ENCODE data around the gene RGS9.
"Not testable (repeated sequence)": the region's sequence is repeated elsewhere in the genome, so short reads cannot be mapped to it uniquely, and the experiment has no call there.

The RGS9 gene

DNA sequence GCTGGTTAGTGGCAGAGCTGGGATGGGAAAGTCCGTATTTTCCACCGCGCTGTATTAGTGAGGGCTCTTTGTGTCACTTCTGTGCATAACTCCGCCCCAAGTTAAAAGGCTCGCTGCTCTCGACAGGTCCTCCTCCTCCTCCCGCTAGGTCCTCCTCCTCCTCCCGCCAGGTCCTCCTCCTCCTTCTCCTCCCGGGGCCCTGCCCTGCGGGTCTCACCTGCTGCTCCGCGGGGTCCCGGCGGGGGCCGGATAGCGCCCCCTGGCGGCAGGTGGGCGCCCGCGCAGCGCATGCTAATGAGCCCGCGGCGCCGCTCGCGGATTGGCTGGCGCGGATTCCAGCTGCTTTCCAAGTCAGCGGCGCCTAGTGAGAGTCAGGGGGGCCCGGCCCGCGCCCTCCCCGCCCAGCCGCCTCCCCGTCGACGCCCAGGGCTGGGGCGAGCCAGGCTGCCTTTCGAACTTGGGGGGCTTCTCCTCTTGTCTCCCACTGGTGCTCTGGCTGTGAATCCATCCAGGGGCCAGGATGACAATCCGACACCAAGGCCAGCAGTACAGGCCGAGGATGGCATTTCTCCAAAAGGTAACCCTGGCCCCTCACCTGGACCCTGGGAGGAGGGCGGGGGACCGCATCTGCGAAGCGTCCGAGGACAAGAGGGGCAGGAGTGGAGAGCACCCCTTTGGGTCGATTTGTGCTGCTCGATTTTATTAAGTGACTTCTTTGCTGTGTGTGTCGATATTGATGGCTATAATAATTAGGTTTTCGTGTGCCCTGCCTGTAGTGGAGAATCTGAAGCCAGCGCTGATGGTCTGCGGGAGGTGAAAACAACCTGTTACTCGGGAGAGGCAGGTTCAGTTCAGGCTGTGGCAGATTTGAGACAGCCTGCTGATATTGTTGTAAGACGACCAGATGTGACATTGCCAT lies at the start of gene RGS9:
Gene RGS9 (plus strand): TSS at position 350 of the 919 bp plus-strand sequence. CDS start 171 bp downstream, at position 521.
- DNase-seq: peak; percentile 12 to 94 (median 78)

DNA sequence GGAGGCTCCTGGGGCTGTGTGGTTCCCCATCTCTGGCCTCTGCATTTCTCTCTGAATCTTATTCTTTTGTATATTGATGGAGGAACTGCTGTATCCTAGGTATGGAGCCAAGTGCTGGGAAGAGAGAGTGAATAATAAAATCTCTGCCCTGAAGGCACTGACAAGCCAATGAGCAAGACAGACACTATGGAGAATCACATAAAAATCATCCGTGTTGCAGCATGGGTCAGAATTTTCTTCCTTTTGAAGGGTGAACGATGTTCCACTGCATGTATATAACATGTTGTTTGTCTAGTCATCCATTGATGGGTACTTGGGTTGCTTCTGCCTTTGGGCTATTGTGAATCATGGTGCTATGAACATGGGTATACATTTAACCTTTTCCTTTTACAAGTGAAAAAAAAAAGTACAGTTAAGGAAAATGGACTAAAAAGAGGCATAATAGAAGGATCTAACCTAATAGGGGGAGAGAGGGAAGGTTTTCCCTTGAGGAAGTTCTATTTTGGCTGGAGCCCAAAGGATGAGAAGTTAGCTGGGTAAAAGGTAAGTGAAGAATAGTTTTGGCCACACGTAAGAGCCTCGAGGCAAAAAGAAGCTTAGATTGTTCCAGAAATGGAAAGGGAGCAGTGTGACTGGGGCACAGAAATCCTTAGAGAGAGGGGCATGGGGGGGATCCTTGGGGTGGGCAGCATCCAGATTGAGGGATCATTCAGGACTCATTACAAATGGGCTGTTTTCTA lies 48.4 kb upstream of the RGS9 start:
- no peak for DNase-seq

DNA sequence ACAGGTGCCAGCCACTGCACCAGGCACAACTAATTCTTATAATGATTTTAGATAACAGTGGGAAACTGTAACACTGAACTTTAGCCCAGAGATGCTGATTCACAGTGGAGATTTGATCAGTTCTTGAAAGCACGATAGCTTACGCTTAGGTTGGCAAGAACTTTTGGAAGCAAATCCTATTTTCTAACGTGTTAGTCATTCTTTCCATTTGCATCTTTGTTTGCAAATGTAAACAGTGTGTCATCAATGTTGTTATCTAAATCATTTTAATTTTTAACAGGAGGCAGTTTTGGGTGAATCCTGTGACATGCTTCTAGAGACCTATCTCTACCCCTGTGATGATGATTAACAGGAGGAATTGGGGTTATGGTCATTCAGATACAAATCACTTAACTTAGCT lies 44.9 kb upstream of the RGS9 start:
- no peak for DNase-seq

DNA sequence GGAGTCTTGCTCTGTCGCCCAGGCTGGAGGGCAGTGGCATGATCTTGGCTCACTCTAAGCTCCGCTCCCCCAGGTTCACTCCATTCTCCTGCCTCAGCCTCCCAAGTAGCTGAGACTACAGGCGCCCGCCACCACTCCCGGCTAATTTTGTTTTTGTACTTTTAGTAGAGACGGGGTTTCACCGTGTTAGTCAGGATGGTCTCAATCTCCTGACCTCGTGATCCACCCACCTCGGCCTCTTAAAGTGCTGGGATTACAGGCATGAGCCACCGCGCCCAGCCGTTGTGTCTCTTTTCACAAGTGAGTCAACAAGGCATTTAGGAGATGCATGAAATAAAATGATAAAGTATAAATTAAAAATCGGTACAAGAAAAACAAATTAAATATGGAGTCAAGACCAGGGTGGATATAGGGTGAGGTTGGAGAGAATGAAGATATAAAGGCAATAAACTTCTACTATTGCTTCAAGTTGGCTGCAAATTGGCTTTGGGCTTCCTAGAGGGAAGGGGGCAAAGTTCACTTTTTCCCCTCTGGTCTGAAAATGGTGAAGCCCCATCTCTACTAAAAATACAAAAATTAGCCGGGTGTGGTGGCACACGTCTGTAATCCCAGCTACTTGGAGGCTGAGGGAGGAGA lies 44.3 kb upstream of the RGS9 start:
- DNase-seq: not testable (repeated sequence)

DNA sequence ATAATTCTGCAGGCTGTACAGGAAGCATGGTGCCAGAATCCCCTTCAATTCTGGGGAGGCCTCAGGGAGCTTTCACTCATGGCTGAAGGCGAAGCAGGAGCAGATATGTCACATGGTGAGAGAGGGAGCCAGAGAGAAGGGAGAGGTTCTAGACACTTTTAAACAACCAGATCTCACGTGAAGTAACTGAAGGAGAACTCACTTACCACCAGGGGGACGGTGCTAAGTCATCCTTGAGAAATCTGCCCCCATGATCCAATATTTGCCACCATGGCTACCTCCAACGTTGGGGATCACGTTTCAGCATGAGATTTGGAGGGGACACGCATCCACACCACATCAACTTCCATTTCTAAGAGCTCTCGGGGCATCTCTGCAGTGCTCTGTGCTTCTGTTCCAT lies 43.2 kb upstream of the RGS9 start:
- no peak for DNase-seq

DNA sequence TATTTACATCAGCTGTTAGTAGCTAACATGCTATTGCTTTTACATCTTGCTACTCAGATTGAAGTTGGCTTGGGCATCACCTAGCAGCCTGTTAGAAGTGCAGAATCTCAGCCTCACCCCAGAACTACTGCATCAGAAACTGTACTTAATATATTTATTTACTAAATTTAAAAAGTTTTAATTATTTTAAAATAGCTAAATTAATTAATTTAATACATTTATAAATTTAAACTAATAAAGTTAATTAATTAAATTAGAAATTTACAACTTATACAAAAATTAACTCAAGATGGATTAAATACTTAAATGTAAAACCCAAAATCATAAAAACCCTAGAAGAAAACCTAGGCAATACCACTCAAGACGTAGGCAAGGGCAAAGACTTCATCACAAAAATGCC lies 41.7 kb upstream of the RGS9 start:
- no peak for DNase-seq

DNA sequence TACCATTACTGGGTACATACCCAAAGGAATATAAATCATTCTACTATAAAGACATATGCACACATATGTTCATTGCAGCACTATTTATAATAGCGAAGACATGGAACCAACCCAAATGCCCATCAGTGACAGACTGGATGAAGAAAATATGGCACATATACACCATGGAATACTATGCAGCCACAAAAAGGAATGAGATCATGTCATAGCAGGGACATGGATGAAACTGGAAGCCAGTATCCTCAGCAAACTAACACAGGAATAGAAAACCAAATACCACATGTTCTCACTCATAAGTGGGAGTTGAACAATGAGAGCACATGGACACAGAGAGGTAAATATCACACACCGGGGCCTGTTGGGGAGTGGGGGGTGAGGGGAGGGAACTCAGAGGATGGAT lies 40.8 kb upstream of the RGS9 start:
- not testable (repeated sequence) for DNase-seq

DNA sequence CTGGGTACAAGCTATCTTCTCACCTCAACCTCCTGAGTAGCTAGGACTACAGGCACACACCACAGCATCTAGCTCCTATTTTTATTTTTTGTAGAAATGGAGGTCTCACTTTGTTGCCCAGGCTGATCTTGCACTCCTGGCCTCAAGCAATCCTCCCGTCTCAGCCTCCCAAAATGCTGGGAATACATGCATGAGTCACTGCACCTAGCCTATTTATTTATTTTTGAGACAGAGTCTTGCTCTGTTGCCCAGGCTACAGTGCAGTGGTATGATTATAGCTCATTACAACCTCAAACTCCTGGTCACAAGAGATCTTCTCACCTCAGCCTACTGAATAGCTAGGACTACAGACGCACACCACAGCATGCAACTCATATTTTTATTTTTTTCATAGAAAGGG lies 40.1 kb upstream of the RGS9 start:
- no peak for DNase-seq

DNA sequence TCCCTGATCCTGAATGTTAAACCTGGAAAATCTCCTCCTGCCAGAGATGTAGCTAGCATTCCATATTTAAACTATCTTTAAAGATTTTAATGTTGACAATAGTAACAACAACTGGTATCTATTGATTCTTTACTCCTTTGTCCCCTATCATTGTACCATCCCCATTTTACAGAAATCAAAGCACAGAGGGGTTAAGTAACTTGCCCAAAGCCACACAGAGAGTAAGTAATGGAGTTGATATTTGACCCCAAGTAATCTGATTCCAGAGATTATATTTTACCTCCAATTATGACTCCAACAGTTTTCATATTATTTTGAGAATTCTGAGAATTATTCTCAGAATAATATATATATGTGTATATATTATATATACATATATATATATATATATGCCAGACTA lies 37.7 kb upstream of the RGS9 start:
- DNase-seq: no peak

DNA sequence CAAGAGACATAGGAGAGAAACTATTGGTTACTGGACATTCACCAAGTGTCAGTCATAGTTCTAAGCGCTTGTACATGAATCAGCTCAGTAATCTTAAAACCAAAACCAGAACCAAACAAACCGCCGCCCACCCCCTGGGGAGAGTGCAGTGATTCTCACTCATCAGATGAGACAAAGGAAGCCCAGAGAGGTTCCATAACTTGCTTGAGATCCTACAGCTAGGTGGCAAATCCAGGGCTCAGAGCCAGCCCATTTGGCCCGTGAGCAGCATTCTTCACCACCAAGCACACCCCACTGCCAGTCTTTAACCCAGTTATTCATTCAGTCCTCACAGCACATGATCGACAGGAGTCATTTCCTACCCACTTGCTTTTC lies 37.2 kb upstream of the RGS9 start:
- DNase-seq: peak in 8 of 51 donors; percentile 4 to 40 (median 16)

DNA sequence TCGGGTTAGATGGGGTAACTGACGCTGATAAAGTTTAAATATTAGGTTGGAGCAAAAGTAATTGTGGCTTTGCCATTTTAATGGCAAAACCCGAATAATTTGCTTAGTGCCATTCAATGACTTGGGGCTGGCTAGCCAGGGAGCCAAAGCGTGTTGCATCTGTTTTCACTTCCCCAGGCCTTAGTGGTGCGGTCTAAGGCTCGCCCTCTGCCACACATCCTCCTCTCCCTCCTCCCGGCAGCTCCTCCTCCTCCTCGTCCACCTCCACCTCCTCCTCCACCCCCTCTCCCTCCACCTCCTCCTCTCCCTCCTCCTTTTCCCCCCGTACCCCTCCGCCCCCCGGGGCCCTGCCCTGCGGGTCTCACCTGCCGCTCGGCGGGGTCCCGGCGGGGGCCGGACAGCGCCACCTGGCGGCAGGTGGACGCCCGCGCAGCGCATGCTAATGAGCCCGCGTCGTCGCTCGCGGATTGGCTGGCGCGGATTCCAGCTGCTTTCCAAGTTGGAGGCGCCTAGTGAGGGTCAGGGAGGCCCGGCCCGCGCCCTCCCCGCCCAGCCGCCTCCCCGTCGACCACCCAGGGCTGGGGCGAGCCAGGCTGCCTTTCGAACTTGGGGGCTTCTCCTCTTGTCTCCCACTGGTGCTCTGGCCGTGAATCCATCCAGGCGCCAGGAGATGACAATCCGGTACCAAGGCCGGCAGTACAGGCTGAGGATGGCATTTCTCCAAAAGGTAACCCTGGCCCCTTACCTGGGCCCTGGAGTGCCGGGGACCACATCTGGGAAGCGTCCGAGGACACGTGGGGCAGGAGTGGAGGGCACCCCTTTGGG lies 36.6 kb upstream of the RGS9 start:
- DNase-seq: peak; percentile 24 to 92 (median 78)

DNA sequence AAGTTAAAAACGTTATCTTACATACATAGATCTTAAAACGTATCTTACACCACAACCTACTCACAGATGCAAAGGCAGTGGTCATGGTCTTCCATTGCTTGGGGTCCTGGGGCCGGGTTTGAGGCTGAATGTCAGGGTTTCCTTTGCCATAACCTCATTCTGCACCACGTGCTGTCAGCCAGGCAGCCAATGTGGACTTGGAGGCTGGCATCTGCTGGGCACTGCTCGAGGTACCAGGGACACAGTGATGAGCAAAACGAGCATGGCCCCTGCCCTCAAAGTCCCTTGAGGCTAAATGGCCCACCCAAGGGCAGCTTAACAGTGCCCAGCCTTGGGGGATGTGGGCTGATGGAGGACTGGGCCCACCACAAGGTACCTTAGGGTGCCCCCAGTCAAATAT lies 35.8 kb upstream of the RGS9 start:
- peak in 3 of 51 donors; percentile 3 to 14 (median 7) for DNase-seq

DNA sequence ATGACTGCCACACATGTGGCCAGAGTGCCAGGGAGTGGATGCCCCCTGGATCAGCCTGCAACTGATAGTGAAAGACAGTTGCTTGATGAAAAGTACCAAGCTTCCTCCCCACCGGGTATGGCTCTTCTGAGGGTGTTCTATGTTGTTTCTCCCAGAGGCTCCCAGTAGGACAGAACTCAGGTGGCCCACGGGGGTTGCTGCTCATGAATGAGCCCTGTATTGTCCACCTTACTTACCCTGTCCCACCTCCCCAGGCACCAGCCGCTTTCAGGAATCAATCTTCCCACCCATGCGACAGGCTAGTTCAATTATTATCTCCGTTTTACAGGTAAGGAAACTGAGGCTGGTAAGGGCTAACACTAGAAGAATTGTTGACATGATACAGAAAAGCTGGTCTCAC lies 34.9 kb upstream of the RGS9 start:
- DNase-seq: no peak

DNA sequence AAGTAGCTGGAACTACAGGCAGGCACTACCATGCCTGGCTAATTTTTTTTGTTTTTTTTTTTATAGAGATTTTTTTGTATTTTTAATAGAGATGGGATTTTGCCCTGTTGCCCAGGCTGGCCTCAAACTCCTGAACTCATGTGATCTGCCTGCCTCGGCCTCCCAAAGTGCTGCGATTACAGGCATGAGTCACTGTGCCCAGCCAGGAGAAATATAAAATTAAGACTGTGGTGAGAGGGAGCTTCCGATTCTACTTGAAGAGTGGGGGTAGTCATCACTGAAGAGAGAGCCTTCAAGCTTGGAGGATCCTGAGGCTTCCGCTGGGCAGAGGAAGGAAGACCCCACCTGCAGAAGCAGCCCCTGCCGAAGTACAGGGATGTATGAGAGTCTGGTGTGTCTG lies 34.4 kb upstream of the RGS9 start:
- no peak for DNase-seq

DNA sequence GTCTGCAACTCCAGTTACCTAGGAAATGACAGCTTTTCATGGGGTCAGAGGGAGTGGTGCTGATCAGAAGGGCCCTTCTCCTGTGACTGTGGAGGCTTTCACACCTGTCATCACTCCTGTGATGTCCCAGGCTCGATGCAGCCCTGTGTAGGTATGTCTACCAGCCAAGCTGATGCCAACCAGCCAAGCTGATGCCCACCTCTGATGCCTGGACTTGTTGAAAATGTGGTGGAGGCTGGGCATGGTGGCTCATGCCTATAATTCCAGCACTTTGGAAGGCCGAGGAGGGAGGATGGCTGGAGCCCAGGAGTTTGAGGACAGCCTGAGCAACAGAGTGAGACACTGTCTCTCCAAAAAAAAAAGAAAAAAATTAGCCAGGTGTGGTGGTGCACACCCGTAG lies 33.7 kb upstream of the RGS9 start:
- no peak for DNase-seq

DNA sequence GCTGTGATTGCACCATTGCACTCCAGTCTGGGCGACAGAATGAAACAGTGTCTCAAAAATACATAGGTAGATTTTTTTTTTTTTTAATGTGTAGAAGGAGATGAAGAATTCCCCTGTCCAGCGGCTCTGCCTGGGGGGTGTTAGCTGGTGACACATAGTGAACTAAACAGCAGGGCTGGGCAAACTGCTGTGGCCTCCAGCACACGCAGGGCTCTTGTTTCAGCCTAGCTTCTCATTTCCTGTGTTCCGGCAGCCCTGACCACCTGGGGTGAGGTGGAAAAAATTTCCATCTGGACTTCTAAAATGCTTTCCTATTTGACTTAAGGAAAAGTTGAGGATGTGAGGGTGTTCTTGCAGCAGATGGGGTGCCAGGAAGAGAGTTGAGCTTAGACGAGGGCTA lies 33.3 kb upstream of the RGS9 start:
- no peak for DNase-seq

DNA sequence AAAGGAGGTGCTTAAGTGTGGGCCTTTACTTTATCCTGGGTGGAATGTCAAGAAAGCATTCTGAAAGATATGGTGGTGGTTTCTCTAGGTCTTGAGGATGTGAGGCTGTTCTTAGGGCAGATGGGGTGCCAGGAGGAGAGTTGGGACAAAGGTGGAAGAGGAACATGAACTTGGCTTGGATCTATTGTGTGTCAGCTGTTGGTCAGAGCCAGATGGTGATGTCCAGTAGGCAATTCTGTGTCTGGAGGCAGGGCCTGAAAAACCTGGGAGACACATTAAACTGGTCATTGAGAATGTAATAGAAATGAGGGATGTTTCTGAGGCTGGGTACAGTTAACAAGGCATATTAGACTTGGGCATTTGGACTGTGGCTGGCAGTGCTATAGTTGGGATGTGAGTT lies 32.6 kb upstream of the RGS9 start:
- DNase-seq: no peak

DNA sequence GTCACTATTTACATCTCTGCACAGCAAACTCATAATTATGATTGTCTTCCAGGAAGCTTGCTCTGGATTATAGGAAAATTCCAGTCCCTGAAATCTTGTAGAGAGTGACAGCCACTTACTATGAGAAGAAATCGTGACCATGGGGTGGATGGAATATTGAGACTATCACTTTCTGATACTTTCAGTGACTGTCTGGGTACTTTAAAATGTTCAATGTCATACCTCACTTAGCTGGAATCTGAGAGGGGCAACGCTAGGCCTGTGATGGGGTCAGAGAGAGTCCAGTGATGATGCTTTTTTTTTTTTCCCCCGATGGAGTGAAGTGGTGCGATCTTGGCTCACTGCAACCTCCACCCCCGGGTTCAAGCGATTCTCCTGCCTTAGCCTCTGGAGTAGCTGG lies 32.2 kb upstream of the RGS9 start:
- DNase-seq: no peak

DNA sequence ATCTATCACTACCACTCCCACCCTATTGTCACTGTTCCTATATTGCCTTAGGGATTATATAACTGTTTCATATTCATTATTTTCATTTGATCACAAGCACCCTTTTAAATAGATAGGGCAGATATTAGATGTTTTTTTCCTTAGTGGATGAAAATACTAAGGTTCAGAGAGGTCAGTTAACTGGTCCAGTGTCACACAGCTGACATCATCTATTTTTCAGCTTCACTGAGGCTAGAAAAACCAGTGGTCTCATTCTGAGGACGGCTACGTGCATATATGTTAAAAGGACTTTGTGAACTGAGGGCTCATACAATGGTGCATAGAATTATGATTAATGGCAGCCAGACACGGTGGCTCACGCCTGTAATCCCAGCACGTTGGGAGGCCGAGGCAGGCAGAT lies 29.0 kb upstream of the RGS9 start:
- no peak for DNase-seq

DNA sequence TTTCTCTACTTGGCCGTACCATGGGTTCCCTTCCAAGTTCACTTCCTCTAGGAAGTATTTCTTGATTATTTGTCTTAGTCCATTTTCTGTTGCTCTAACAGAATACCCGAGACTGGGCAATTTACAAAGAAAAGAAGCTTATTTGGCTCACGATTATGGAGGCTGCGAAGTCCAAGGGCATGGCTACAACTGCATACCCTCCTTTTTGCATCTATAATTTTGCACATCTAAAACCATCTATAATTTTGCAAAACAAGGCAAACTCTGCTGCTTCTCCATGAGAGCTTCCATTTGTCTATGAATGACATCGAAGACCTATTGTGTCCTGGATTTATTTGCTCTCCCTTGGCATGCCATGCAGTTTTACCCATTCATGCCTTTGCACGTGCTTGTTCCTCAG lies 27.6 kb upstream of the RGS9 start:
- no peak for DNase-seq

DNA sequence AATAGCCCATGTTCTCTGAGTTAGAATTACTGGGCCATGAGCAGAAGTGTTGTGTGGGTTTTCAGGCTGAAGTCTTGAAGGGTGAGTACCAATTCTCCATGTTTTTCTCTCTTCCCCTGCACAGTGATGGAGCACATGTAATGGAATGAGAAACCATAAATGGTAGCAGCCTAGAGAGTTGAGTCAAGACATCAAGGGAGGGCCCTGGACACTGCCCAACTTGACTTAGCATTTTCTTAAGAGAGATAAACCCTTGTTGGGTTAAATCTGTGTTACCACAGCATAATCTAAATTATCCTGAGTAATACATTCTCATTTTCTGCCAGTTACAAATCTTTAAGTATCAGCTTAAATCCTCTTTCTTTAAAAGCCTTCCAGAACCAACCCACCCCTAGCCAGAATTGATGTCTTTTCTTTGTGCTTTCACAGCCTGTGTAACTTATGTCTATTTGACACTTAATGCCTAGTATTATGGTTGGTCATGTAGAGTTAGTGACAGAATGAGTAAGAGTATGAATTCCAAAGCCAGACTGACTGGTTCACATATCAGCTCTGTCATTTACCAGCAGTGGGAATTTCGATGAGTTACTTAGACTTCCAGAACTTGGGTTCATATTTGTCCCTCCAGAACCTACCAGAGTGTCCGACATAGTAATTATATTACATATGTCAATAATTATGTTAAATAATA lies 27.0 kb upstream of the RGS9 start:
- no peak for DNase-seq

Data from hypothalamus (tissue), 51 donors.